HepG2 (cell line): ENCODE measurements around the gene FUT3. TPM values are rescaled to one million over a fixed set of nuclear protein-coding genes. Genes with fewer than 3 reads are reported as not detected.

Experiments used
- ATAD3A ChIP-seq: sonication (generic); formaldehyde crosslinking; IDR thresholded peaks from 2 replicates; pipeline ENCODE4 v1.4.0; 2020; ENCODE audit warnings: missing genetic modification reagents
- CBX1 ChIP-seq: IDR thresholded peaks from one replicate; pipeline ENCODE4 v1.6.1; 2016; ENCODE audit warnings: antibody characterized with exemption, low read depth
- GTF2F1 ChIP-seq: fragments of 150-350 bp; IDR thresholded peaks from 2 replicates; pipeline ENCODE4 v1.6.1; 2014; ENCODE audit warnings: low read length
- JDP2 ChIP-seq: sonication (generic); formaldehyde crosslinking; IDR thresholded peaks from 2 replicates; pipeline ENCODE4 v1.8.1; 2022; ENCODE audit warnings: missing genetic modification reagents, borderline replicate concordance
- PHB2 ChIP-seq: fragments of 450-650 bp; IDR thresholded peaks from 2 replicates; pipeline ENCODE4 v1.6.1; 2018; ENCODE audit not compliant: partially characterized antibody
- PLRG1 ChIP-seq: fragments of 450-650 bp; conservative IDR thresholded peaks from 2 replicates; pipeline ENCODE4 v1.6.1; 2016
- RARA ChIP-seq: IDR thresholded peaks from 2 replicates; pipeline ENCODE4 v1.6.1; 2016; ENCODE audit warnings: missing genetic modification reagents, missing compliant biosample characterization
- RXRB ChIP-seq: IDR thresholded peaks from 2 replicates; pipeline ENCODE4 v1.6.1; 2016; ENCODE audit warnings: borderline replicate concordance, missing genetic modification reagents, missing compliant biosample characterization
- THAP11 ChIP-seq: IDR thresholded peaks from 2 replicates; pipeline ENCODE4 v1.6.1; 2016; ENCODE audit warnings: missing biosample characterization, missing genetic modification reagents
- ZFAT ChIP-seq: sonication (generic); formaldehyde crosslinking; conservative IDR thresholded peaks from 2 replicates; pipeline ENCODE4 v1.8.1; 2023; ENCODE audit warnings: missing genetic modification reagents, inconsistent platforms
- ZNF382 ChIP-seq: sonication (generic); formaldehyde crosslinking; IDR thresholded peaks from 2 replicates; pipeline ENCODE4 v1.5.0; 2020; ENCODE audit warnings: missing genetic modification reagents, mild to moderate bottlenecking, borderline replicate concordance
- ZNF562 ChIP-seq: sonication (generic); formaldehyde crosslinking; IDR thresholded peaks from 2 replicates; pipeline ENCODE4 v1.8.0; 2022; ENCODE audit warnings: missing genetic modification reagents, borderline replicate concordance
- ZNF570 ChIP-seq: sonication (generic); formaldehyde crosslinking; IDR thresholded peaks from 2 replicates; pipeline ENCODE4 v1.4.0; 2020; ENCODE audit warnings: mild to moderate bottlenecking, missing genetic modification reagents, borderline replicate concordance
- ZNF629 ChIP-seq: sonication (generic); formaldehyde crosslinking; conservative IDR thresholded peaks from 2 replicates; pipeline ENCODE4 v1.5.0; 2020; ENCODE audit warnings: missing genetic modification reagents
- ZNF780A ChIP-seq: sonication (generic); formaldehyde crosslinking; IDR thresholded peaks from 2 replicates; pipeline ENCODE4 v1.8.0; 2022; ENCODE audit warnings: mild to moderate bottlenecking, missing genetic modification reagents, moderate library complexity
- polyA plus RNA-seq, 8 experiments: library from polyadenylated mRNA; depleted of rRNA in 3 of 8; stranded (reverse) in 7 of 8; unstranded in 1 of 8; fragments of >200 nt; fragmentation: Illumina TruSeq in 4 of 8; extraction: Trizol in 4 of 8; gene quantifications; 2 replicates each; pipeline versions ENCODE4 v1.2.1 to v1.2.3, GENCODE V29; 2011 to 2016; ENCODE audit warnings: low read depth in 4 of 8, missing spikeins in 1 of 8, mixed read lengths in 1 of 8; ENCODE audit not compliant: insufficient read depth in 1 of 8
- total RNA-seq, 5 experiments: library from RNA; depleted of rRNA; stranded (reverse); fragments of >200 nt; fragmentation: Illumina TruSeq; extraction: Trizol; gene quantifications; 2 replicates each; pipeline ENCODE4 v1.2.3, GENCODE V29; 2016; ENCODE audit warnings: low read depth in 1 of 5
- TF ChIP-seq, protein P1 (sequence below), 2 experiments: sonication (generic) in 1 of 2; formaldehyde crosslinking in 1 of 2; IDR thresholded peaks; 2 replicates each; pipeline versions ENCODE4 v1.6.1 to v1.9.0; 2014 to 2022; ENCODE audit warnings: antibody characterized with exemption in 1 of 2, borderline replicate concordance in 1 of 2, inconsistent platforms in 1 of 2, low read depth in 1 of 2, missing genetic modification reagents in 1 of 2
- TF ChIP-seq, protein P2 (sequence below): IDR thresholded peaks from 2 replicates; pipeline ENCODE4 v1.6.1; 2016; ENCODE audit warnings: mild to moderate bottlenecking, missing biosample characterization, missing genetic modification reagents
- TF ChIP-seq, protein P3 (sequence below): sonication (generic); formaldehyde crosslinking; IDR thresholded peaks from 2 replicates; pipeline ENCODE4 v1.5.0; 2020; ENCODE audit warnings: mild to moderate bottlenecking, missing genetic modification reagents
- TF ChIP-seq, protein P4 (sequence below): IDR thresholded peaks from 2 replicates; pipeline ENCODE4 v1.6.1; 2016; ENCODE audit warnings: missing compliant biosample characterization, missing genetic modification reagents, borderline replicate concordance

Gene FUT3
- total and polyA plus RNA-seq, 2 of the 13 experiments (the other 11 are each of a cell fraction or from before 2014, with no cell fraction given): 0.53 to 1.1 TPM

DNA sequence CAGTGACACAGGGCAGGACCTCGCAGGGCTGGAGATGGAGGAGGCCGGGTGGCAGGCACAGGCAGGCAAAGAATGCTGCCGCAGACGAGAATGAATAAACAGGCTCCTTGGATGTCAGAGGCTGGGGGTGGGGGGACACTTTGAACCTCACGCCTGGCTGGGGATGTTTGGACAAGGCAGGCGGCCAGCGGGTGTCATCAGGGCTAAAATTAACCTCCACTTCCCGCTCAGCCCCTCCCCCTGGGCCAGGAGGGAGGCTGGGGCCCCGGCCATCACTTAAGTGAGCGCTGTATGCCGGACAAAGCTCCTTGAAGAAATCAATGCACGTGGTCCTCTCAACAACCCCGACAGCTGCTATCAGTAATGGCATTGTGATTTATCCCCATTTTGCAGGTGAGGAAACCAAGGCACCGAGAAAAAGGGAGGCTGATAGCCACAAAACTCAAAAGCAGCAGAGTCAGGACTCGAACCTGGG lies 29.4 kb upstream of the FUT3 start (continued):
- TF ChIP-seq, protein P1, sequence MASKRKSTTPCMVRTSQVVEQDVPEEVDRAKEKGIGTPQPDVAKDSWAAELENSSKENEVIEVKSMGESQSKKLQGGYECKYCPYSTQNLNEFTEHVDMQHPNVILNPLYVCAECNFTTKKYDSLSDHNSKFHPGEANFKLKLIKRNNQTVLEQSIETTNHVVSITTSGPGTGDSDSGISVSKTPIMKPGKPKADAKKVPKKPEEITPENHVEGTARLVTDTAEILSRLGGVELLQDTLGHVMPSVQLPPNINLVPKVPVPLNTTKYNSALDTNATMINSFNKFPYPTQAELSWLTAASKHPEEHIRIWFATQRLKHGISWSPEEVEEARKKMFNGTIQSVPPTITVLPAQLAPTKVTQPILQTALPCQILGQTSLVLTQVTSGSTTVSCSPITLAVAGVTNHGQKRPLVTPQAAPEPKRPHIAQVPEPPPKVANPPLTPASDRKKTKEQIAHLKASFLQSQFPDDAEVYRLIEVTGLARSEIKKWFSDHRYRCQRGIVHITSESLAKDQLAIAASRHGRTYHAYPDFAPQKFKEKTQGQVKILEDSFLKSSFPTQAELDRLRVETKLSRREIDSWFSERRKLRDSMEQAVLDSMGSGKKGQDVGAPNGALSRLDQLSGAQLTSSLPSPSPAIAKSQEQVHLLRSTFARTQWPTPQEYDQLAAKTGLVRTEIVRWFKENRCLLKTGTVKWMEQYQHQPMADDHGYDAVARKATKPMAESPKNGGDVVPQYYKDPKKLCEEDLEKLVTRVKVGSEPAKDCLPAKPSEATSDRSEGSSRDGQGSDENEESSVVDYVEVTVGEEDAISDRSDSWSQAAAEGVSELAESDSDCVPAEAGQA (IDR thresholded peaks at IDR 0.05; ENCODE audit: low read depth): no peak; the same call in 1 of the 2 replicates
- TF ChIP-seq, protein P1 (CRISPR knock-in tag; IDR thresholded peaks at IDR 0.05; ENCODE audit: borderline replicate concordance): no peak
- TF ChIP-seq JDP2: no peak
- TF ChIP-seq PLRG1: no peak
- TF ChIP-seq ZNF570 (CRISPR knock-in tag): no peak
- peak; percentile 86 for TF ChIP-seq RARA (CRISPR knock-in tag)
- TF ChIP-seq GTF2F1: no peak
- TF ChIP-seq CBX1: no peak
- peak; percentile 88 for TF ChIP-seq RXRB (CRISPR knock-in tag)
- TF ChIP-seq ZNF780A (CRISPR knock-in tag): no peak
- no peak for TF ChIP-seq PHB2
- no peak for TF ChIP-seq ZNF562 (CRISPR knock-in tag)
- TF ChIP-seq ZNF382: no peak
- TF ChIP-seq, protein P2, sequence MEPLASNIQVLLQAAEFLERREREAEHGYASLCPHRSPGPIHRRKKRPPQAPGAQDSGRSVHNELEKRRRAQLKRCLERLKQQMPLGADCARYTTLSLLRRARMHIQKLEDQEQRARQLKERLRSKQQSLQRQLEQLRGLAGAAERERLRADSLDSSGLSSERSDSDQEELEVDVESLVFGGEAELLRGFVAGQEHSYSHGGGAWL (CRISPR knock-in tag): no peak; the same call in 1 of the 2 replicates
- no peak for TF ChIP-seq THAP11
- no peak for TF ChIP-seq ZFAT (CRISPR knock-in tag)
- TF ChIP-seq, protein P3, sequence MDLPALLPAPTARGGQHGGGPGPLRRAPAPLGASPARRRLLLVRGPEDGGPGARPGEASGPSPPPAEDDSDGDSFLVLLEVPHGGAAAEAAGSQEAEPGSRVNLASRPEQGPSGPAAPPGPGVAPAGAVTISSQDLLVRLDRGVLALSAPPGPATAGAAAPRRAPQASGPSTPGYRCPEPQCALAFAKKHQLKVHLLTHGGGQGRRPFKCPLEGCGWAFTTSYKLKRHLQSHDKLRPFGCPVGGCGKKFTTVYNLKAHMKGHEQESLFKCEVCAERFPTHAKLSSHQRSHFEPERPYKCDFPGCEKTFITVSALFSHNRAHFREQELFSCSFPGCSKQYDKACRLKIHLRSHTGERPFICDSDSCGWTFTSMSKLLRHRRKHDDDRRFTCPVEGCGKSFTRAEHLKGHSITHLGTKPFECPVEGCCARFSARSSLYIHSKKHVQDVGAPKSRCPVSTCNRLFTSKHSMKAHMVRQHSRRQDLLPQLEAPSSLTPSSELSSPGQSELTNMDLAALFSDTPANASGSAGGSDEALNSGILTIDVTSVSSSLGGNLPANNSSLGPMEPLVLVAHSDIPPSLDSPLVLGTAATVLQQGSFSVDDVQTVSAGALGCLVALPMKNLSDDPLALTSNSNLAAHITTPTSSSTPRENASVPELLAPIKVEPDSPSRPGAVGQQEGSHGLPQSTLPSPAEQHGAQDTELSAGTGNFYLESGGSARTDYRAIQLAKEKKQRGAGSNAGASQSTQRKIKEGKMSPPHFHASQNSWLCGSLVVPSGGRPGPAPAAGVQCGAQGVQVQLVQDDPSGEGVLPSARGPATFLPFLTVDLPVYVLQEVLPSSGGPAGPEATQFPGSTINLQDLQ: no peak
- TF ChIP-seq ATAD3A: no peak
- TF ChIP-seq, protein P4, sequence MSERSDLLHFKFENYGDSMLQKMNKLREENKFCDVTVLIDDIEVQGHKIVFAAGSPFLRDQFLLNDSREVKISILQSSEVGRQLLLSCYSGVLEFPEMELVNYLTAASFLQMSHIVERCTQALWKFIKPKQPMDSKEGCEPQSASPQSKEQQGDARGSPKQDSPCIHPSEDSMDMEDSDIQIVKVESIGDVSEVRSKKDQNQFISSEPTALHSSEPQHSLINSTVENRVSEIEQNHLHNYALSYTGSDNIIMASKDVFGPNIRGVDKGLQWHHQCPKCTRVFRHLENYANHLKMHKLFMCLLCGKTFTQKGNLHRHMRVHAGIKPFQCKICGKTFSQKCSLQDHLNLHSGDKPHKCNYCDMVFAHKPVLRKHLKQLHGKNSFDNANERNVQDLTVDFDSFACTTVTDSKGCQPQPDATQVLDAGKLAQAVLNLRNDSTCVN (CRISPR knock-in tag): peak; percentile 20; the same call in 1 of the 2 replicates
- peak; percentile 94 for TF ChIP-seq ZNF629
